ENCODE data around the gene CDH12.
"Not testable (repeated sequence)": the region's sequence is repeated elsewhere in the genome, so short reads cannot be mapped to it uniquely, and the experiment has no call there.

The CDH12 gene

DNA sequence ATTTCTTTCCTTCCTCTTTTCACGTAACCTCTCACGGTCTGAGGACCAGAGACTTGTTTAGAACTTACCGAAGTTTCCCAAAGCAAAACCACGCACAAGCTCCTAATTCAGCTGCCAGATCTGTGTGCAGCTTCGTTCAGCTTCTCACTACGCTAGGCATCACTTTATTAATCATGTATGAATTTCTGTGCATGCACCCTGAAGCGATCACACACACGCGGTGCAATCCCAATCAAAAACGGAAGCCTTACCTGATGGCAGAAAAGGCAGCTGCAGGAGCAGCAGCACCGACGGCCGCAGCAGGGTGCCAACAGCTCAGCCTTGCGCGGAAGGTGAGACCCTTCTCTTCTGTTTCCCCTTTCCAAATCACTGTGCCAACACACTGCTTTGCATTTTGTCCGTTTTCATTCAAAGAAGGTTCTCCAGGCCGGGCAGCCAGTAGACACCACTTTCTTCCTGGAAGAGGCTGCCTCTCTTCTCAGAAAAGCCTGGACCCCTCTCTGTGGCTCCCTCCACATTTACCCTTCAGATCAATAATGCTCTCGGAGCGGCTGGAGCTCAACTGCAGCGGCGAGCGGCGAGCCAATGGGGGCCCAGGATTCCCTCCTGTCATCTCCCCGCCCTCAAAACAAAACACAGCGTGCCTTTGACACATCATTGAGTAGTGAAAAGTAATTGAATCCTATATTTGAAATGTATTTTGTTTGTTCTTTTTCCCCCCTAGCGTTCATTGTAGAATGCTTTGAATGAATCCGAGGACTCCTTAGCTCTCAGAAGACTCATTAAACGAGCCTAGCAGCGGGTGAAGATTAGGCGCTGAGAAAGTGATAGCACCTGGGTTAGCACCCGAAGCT lies at the start of gene CDH12:
CDH12 (minus strand) TSS at position 538 of the 854 bp plus-strand sequence.
- no peak for DNase-seq (ENCODE audit: low read depth in 2 of 3, low spot score in 2 of 3)

DNA sequence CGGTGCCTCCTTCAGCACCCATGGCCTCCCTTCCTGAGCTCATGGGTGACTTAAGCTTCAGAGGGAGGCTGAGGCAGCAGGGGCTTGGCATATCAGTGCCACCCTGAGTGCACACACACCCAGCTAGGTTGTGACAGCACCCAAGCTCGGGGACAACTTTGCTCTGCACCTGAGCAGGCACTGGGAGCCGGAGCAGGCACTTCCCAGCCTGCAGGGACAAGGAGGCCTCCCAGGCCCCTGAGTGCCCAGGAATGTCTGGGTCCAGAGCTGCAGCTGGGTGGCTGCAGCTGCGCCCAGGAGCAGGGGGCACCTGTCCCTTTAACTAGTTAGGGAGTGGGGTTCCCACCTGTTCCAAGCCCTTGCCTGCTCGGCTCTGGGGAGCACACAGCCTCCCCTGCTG lies 48.7 kb upstream of the CDH12 start:
- no peak for DNase-seq (ENCODE audit: low read depth in 2 of 3, low spot score in 2 of 3)

DNA sequence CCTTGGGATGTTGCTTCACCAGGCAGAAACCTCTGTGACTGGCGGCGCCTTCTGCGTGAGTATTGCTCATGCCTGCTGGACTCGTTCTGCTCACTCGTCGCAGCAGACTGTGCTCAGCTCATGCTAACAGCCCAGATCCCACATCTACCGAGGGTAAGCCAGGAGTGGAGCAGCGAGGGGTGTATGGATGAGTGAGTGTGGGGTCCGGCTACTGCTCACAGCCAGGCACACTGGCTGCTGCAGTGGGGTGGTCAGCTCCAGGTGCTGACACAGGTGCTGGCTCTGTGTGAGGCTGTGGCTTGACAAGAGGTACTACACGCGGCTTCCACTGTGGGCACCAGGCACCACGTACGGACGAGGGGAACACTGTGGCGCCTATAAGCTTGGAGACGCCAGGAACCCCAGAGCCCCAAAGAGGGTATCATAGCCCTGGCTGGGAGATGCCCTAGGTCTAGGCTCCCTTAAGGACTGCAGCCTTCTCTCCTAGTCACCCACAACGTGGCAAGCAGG lies 47.7 kb upstream of the CDH12 start:
- DNase-seq (ENCODE audit: low read depth in 2 of 3, low spot score in 2 of 3), result no peak

DNA sequence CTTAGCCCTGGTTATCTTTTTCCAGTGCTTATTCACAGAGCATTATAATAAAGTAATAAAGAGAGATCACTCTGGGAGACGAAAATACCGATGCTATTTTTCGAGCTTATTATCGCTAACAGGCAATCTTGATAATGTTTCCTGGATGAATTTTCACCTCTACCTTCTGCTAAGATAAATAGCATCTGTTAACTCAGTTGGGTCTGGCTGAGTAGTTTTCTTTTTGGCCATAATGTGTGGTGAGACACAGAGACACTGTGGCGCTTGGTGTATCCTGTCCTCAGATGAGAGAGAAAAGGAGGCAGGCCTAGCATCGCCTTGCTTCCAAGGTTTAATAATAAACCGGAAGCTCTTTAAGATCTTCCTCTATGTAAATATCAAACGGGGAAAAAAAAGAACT lies 46.2 kb upstream of the CDH12 start:
- DNase-seq (ENCODE audit: low read depth in 2 of 3, low spot score in 2 of 3), result no peak

DNA sequence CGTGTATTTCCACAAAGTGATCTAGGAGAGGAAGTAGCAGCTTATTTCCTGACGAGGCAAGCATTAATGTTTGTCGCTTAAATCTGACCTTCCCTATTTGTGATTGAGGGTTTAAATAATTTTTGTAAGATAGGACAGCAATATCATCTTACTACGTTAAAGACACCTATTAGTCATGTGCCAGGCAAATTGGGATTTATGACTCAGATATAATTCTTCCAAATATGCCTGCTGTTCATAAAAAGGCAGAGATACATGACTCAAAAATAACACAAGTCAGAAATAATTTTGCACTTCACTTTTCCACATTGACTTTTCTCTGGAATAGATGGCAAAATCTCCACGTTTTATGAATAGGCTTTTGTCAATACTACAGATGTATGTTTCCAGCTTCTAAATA lies 43.0 kb upstream of the CDH12 start:
- DNase-seq (ENCODE audit: low read depth in 2 of 3, low spot score in 2 of 3), result no peak

DNA sequence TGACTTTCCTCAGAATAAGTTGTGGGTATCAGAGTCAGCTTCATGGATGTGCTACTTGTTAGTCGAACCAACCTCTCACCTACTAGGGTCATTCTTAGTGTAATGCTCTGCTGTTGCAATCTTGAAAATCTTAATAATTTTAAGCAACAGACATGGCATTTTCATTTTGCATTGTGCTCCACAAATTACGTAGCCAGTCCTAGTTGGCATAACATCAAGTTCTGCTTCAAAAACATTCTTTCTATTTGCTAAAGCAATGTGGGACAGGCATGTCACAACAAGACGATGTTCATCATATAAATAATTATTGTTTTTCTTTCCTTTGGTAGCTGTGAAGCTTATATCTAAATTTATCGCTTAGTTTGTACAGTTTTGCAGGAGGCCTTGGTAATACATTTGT lies 39.3 kb upstream of the CDH12 start:
- no peak for DNase-seq (ENCODE audit: low read depth in 2 of 3, low spot score in 2 of 3)

DNA sequence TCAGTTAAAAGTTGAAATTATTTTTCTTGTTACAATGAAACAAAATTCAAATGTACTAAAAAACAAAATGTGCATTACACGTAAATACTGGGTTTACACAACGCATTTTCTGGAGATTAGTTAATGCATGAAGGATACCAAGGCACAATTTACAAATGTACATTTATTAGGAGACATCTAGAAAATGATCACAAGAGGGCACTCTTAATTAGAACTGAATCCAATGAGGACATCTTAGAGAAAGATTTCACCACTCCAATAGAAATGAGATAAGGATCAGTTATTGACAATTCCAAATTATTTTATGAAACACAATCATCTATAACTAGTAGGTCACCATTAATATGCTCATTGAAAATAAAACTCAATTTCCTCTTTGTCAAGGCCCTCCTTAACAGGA lies 36.6 kb upstream of the CDH12 start:
- no peak for DNase-seq (ENCODE audit: low read depth in 2 of 3, low spot score in 2 of 3)

DNA sequence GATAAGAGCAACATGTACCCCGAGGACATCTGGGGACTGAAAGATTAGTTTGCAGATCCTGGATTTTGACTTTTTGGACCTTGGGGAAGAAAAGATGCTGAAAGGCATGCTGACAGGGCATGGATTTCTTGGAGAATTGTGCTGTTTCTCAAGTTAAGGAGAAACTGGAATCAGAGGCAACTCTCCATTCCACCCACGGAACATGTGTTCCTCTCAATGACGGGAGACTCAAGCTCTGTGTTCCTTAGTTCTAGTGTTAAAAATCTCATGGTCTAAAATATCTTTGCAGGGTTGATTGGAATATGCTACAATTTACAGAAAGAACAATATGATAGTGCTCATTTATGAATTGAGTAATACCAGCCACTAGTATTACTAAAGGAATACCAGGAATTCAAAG lies 34.4 kb upstream of the CDH12 start:
- no peak for DNase-seq (ENCODE audit: low read depth in 2 of 3, low spot score in 2 of 3)

DNA sequence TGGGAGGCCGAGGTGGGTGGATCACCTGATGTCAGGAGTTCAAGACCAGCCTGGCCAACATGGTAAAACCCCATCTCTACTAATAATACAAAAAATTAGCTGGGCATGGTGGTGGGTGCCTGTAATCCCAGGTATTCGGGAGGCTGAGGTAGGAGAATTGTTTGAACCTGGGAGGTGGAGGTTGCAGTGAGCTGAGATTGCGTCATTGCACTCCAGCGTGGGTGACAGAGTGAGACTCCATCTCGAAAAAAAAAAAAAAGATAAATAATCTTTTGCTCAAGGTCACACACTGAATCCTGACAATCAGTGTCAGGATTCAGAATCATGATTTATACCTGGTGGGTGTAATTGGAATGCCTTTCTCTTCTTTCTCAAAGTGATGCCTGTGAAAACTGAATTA lies 5.8 kb upstream of the CDH12 start:
- not testable (repeated sequence) for DNase-seq (ENCODE audit: low read depth in 2 of 3, low spot score in 2 of 3)

DNA sequence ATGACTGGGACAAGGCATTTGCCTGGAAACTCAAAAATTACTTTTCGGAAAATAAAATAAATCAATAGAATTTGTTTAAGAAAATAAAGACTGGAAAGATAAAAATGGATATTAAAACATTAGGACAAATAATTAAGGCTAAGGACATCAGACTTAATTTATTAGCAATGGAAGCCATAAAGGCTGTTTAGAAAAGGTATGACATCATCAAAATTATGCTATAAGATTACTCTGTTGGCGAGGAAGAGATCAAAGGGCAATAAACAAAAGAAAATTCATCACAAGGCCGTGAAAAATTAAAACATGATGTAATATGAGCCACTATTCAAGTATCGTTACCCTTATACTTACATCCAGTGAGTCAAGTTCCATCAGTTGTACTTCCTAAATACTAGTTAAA lies 2.7 kb upstream of the CDH12 start:
- no peak for DNase-seq (ENCODE audit: low read depth in 2 of 3, low spot score in 2 of 3)

DNA sequence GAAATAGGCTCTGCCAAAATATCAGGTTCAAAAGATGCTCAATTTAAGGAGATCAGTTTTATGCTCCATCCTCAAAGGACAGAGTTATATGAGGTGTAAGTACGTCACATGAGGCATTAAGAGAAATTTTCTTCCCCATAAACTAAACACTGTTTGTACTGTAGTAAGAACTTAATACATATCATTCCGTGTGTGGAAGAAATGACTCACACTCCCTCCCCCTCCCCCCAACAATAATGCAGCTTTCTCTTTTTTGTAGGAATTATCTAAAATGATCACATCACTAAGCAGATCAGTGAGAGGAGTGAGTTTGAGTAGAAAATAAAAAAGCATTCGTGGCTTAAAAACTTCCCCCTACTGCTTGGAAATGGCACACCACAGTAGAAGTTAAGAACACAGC lies 2.2 kb downstream of the CDH12 start:
- no peak for DNase-seq (ENCODE audit: low read depth in 2 of 3, low spot score in 2 of 3)

DNA sequence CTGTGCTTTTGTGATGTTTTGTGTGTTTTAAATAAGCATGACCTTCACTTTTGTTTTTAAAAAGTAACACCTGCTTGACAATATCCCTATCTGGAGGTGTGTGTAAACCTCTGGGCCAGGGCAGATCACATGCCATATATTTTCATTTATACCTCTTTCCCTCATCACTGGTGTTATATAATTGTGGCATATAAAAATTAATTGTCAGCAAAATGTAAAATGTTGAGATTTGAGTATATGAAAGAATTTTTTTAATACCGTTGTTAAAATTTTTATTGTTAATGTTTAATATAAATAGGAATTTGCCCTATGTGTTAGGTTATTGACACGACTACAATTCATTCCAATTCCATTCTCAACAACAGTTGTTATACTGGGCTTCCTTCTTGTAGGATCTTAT lies 6.5 kb downstream of the CDH12 start:
- no peak for DNase-seq (ENCODE audit: low read depth in 2 of 3, low spot score in 2 of 3)

DNA sequence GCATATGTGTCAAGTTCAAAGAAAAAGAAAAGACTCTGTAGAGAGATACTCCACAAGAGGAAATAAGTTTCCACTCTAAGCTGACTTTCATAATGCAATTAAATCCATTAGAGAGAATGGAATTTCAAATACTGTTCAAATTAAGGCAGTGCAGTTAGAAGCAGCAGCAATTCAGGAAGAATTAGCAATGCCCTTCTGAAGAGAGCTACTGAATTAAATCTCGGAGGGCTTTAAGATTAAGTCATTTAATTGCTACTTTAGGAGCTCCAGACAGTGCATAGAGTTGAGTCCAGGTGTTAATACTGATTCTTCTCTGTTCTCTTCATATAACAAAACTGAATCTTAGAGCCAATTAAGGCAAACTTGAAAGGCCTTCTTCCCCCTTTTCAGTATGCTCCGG lies 8.5 kb downstream of the CDH12 start:
- DNase-seq (ENCODE audit: low read depth in 2 of 3, low spot score in 2 of 3), result no peak

DNA sequence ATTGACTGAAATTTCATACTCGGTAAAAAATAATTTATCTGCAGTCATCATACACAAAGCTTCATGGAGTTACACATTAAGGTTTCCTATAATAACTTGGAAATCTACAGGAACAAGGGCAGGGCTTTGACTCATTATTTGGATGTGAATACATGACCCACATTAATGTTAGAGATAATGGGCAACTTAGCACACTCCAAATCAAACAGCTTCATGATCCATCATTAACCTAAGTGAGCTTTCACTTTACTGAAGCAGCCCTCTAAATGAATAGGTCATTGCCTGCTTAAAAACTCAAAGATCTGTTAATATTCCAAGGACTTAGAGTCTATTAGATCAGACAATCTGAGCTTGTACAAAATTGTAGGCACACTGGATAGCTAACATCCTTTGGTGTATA lies 9.0 kb downstream of the CDH12 start:
- DNase-seq (ENCODE audit: low read depth in 2 of 3, low spot score in 2 of 3), result no peak

DNA sequence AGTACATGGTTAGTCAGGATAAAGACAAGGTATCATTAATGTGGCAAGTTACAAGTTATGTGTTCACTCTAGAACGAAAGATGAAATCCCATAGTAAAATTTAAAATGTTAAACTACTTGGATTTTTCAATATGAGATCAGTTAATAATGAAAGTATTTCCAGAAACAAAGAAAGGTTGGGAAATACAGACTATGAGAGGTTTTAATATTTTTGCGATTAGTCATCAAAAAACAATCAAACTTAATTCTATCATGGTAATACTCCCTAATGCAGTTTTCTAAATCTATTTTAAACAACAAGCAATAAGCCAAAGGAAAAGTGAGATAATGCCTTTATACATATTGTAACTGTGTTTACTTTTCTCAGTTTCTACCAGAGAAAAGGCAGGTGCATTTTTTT lies 10.6 kb downstream of the CDH12 start:
- no peak for DNase-seq (ENCODE audit: low read depth in 2 of 3, low spot score in 2 of 3)

DNA sequence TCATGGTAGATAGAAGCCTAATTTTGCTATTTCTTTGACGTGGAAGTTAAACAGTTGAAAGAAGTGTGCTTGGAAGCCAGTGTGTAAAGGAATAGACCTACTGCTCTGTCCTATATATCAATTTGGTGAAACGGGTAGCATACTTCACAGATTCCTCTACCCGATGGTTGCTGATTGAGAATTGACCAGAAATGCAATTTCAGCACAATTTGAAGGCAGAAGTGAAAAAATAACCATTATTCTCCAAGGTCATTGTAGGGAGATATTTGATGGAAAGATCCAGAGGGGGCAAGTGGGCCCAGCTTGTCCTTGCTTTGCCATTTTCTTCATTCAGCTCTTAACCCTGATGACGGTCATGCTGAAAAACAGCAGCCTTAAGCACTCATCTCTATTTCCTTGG lies 15.3 kb downstream of the CDH12 start:
- no peak for DNase-seq (ENCODE audit: low read depth in 2 of 3, low spot score in 2 of 3)

DNA sequence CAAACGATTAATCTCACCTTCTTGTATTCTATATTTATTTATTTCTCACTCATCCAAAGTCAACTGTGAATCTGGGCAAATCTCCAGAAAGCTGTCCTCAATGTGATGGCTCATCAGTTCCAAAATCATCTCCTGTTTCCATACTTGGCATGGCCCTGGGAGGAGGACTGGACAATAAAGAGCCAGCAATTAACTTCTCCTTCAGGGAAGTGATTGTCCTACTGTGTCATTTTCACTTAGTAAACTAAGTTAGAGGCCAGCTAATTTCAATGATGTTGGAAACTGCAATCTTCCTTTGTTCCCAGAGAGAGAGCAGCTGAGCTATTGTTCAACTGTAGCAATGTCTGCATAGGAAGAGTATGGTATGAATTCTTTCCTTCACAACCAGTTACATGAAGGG lies 17.5 kb downstream of the CDH12 start:
- DNase-seq (ENCODE audit: low read depth in 2 of 3, low spot score in 2 of 3), result no peak

DNA sequence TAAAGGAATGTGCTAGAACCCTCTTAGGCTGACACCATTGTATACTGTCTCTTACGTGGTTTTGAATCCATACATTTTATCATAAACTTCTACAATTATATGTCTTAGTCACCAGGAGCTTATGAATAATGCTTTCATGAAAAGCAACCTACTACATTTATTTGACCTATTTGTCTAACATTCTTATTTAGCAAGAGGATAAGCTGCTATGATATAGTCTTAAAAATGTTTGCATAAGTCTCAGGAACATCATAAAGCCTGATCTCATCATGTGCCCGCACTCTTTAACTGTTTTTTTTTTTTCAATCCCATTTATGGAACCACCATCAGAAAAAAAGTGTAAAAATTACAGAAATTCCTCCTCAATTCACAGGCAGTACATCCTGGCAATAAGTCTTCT lies 59.7 kb downstream of the CDH12 start:
- DNase-seq (ENCODE audit: low read depth in 2 of 3, low spot score in 2 of 3), result no peak

DNA sequence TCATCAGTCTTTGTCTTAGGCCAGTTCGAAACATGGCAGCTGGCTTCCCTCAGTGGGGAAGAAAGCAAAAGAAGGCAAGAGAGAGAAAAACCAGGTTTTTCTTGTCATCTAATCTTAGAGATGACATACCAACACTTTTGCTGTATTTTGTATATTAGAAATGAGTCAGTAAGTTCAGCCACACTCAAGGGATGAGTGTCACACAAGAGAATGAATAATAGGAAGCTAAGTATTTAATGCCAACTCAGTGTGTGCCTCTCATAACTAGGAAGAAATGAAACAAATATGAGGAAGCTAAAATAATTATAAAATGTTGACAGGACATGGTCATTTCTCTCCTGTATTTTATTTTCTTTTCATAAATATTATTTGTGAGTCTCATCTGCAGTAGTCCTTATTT lies 65.3 kb downstream of the CDH12 start:
- no peak for DNase-seq (ENCODE audit: low read depth in 2 of 3, low spot score in 2 of 3)

DNA sequence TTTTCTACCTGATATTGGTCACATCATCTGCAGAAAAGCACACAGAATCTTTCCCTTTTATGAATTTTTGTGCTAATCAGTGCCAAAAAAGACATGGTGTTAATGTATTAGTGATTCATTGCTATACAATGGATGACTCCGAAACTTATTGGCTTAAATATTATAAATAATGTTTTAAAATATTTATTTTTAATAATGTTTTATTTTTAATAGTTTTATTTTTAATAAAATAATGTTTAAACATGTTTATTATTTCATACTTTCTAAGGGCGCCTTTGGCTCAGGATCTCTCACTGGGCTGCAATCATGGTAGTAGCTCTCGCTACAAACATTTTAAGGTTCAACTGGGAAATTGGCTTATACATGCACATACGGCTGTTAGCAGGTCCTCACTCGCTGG lies 65.7 kb downstream of the CDH12 start:
- DNase-seq (ENCODE audit: low read depth in 2 of 3, low spot score in 2 of 3), result no peak

DNA sequence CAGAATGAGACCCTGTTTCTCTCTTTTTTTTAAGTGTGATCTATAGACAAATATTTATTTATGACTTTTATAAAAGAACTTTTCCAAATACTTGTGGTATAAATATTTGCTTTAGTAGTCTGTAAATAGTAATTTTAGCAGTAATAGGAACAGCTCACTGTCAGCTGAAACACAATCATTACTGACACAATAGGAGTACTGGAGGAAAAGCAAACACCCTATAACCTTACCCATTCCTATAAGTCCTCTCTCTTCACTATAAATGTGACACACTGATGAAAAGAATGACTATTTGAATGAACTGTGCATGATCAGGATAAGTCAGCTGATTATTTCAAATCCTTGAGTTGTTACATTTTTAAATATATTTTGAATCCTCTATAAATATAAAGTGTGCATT lies 72.4 kb downstream of the CDH12 start:
- no peak for DNase-seq (ENCODE audit: low read depth in 2 of 3, low spot score in 2 of 3)

DNA sequence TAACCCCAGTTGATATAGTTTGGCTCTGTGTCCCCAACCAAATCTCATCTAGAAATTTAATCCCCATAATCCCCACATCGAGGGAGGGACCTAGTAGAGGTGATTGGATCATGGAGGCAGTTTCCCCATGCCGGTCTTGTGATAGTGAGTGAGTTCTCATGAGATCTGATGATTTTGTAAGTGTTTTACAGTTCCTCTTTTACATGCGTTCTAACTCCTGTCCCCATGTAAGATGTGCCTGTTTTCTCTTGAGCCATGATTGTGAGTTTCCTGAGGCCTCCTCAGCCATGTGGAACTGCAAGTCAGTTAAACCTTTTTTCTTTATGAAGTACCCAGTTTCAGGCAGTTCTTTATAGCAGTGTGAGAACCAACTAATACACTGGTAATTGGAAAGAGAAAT lies 73.6 kb downstream of the CDH12 start:
- no peak for DNase-seq (ENCODE audit: low read depth in 2 of 3, low spot score in 2 of 3)

DNA sequence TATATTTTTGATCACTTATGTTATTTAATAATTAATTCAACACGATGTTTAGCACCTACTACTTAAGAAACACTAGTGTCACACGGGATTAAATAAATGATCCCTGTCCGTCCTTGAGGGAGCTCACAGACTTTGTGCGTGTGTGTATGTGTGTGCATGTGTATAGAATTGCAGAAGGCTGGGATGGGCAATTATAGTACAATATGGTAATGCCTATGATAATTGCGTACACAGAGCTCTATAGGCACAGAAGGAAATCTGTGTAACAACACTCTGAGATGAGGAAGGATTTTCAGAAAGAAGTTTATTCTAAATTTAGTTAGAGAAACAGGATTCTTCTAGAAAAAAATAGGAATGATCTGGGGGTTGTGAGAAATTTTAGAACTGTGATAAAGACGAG lies 76.9 kb downstream of the CDH12 start:
- no peak for DNase-seq (ENCODE audit: low read depth in 2 of 3, low spot score in 2 of 3)
